ENCODE data around the gene SMYD3.

DNA sequence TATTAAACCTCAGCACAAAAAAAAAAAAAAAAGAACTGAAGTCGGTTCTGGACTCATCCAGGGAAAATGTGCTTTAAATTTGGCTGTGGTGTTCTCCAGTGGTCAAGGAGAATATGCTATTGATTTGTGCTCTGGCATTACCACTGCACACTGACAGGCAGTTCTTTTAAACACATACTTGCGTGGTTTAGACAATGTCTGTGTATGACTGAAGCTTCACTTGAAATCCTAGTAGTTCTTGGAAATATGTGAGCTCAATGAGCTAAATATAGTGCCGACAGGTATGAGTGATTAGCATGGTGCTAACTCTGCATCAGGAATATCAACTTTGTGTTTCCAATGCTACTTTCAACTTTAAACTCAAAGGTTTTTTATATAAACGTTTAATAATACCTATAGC is 415.6 kb downstream of the SMYD3 start:
- no peak for TF ChIP-seq TAF1 (IDR thresholded peaks at IDR 0.05; ENCODE audit: borderline replicate concordance, insufficient read depth, low read length)
- no peak for TF ChIP-seq POLR2AphosphoS5 (IDR thresholded peaks at IDR 0.05; ENCODE audit: low read depth, low read length)
- TF ChIP-seq FOXP2 (optimal IDR thresholded peaks at IDR 0.05; ENCODE audit: borderline replicate concordance, extremely low read depth, extremely low read length, insufficient read depth) = no peak
- no peak for TF ChIP-seq SIN3A (IDR thresholded peaks at IDR 0.05; ENCODE audit: borderline replicate concordance, insufficient read depth, low read length)
- TF ChIP-seq, protein P1, sequence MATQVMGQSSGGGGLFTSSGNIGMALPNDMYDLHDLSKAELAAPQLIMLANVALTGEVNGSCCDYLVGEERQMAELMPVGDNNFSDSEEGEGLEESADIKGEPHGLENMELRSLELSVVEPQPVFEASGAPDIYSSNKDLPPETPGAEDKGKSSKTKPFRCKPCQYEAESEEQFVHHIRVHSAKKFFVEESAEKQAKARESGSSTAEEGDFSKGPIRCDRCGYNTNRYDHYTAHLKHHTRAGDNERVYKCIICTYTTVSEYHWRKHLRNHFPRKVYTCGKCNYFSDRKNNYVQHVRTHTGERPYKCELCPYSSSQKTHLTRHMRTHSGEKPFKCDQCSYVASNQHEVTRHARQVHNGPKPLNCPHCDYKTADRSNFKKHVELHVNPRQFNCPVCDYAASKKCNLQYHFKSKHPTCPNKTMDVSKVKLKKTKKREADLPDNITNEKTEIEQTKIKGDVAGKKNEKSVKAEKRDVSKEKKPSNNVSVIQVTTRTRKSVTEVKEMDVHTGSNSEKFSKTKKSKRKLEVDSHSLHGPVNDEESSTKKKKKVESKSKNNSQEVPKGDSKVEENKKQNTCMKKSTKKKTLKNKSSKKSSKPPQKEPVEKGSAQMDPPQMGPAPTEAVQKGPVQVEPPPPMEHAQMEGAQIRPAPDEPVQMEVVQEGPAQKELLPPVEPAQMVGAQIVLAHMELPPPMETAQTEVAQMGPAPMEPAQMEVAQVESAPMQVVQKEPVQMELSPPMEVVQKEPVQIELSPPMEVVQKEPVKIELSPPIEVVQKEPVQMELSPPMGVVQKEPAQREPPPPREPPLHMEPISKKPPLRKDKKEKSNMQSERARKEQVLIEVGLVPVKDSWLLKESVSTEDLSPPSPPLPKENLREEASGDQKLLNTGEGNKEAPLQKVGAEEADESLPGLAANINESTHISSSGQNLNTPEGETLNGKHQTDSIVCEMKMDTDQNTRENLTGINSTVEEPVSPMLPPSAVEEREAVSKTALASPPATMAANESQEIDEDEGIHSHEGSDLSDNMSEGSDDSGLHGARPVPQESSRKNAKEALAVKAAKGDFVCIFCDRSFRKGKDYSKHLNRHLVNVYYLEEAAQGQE (IDR thresholded peaks at IDR 0.05; ENCODE audit: insufficient read depth in 1 of 2, low read depth in 2 of 2, low read length in 2 of 2) = no peak
